PC-9 (cell line): Measurements from ENCODE around the gene KAT8. TPM values are rescaled to one million over a fixed set of nuclear protein-coding genes. Genes with fewer than 3 reads are reported as not detected.

Experiments used
- BruUV-seq: library from RNA; stranded (reverse); fragments of 400-500 nt; replicated peaks from 2 replicates; lab custom pipeline; 2021; lab: Mats Ljungman, UMichigan
- CTCF ChIA-PET: fragments of 300-600 bp; sonication (Branson Sonifier 250); formaldehyde crosslinking; loops from one replicate; lab custom pipeline; 2022; ENCODE audit warnings: antibody characterized with exemption; lab: Charles Lee
- POLR2A ChIA-PET: fragments of 300-600 bp; sonication (Branson Sonifier 250); formaldehyde crosslinking; loops from one replicate; lab custom pipeline; 2022; ENCODE audit warnings: antibody characterized with exemption; ENCODE audit not compliant: unreplicated experiment; lab: Charles Lee
- DNase-seq, 2 experiments: peaks; one replicate each; pipeline versions ENCODE4 v3.0.0 to v3.0.0-alpha.2; 2015 to 2022; ENCODE audit warnings: mixed read lengths in 1 of 2
- H2AFZ ChIP-seq: fragments of 200-600 bp; sonication (generic); 2 replicates; pipeline ENCODE4 v1.8.1; 2017; ENCODE audit warnings: antibody characterized with exemption
- H3F3A ChIP-seq: fragments of 200-600 bp; sonication (generic); 2 replicates; pipeline ENCODE4 v1.8.1; 2017; ENCODE audit warnings: antibody characterized with exemption, mild to moderate bottlenecking, low read depth; ENCODE audit not compliant: insufficient read depth
- H3K27ac ChIP-seq: fragments of 200-600 bp; sonication (generic); 2 replicates; pipeline ENCODE4 v1.6.1; 2016; ENCODE audit warnings: mixed run types
- H3K27me3 ChIP-seq: fragments of 200-600 bp; sonication (generic); 2 replicates; pipeline ENCODE4 v1.6.1; 2016; ENCODE audit warnings: low read depth, mixed run types; ENCODE audit not compliant: insufficient read depth
- H3K36me3 ChIP-seq: fragments of 200-600 bp; sonication (generic); 2 replicates; pipeline ENCODE4 v1.6.1; 2016; ENCODE audit warnings: low read depth, mixed run types
- H3K4me1 ChIP-seq: fragments of 200-600 bp; sonication (generic); replicated peaks from 2 replicates; pipeline ENCODE4 v1.6.1; 2016; ENCODE audit warnings: mixed run types; ENCODE audit not compliant: insufficient read depth
- H3K4me2 ChIP-seq: fragments of 200-600 bp; sonication (generic); 2 replicates; pipeline ENCODE4 v1.6.1; 2017; ENCODE audit warnings: mixed run types
- H3K4me3 ChIP-seq: fragments of 200-600 bp; sonication (generic); 2 replicates; pipeline ENCODE4 v1.6.1; 2016; ENCODE audit warnings: mixed run types
- H3K79me2 ChIP-seq: fragments of 200-600 bp; sonication (generic); 2 replicates; pipeline ENCODE4 v1.6.1; 2017; ENCODE audit warnings: low read depth, mixed run types
- H3K9me2 ChIP-seq: fragments of 200-600 bp; sonication (generic); 2 replicates; pipeline ENCODE4 v1.8.1; 2017; ENCODE audit warnings: mild to moderate bottlenecking; ENCODE audit not compliant: insufficient read depth
- H3K9me3 ChIP-seq: fragments of 200-600 bp; sonication (generic); 2 replicates; pipeline ENCODE4 v1.8.1; 2016; ENCODE audit warnings: low read depth; ENCODE audit not compliant: insufficient read depth
- H4K20me1 ChIP-seq: fragments of 200-600 bp; sonication (generic); 2 replicates; pipeline ENCODE4 v1.8.1; 2017; ENCODE audit not compliant: insufficient read depth
- CTCF ChIP-seq: fragments of 200-600 bp; sonication (generic); conservative IDR thresholded peaks from 2 replicates; pipeline ENCODE4 v1.6.1; 2017; ENCODE audit warnings: mixed run types, antibody characterized with exemption, mild to moderate bottlenecking, moderate library complexity
- EZH2 ChIP-seq: fragments of 200-600 bp; sonication (generic); IDR thresholded peaks from 2 replicates; pipeline ENCODE4 v1.8.0; 2017; ENCODE audit warnings: antibody characterized with exemption, low read depth
- intact Hi-C: fragments of 100-400 bp; cut with micrococcal nuclease; formaldehyde crosslinking; loops from one replicate; pipeline ENCODE4 v1.10.0; 2022; ENCODE audit not compliant: unreplicated experiment
- total RNA-seq: library from RNA; stranded (reverse); gene quantifications from 2 replicates; pipeline ENCODE4 v1.2.3, GENCODE V29; 2021

KAT8 gene
- total RNA-seq, 1 experiment from 2014 or later = 81.4 TPM

DNA sequence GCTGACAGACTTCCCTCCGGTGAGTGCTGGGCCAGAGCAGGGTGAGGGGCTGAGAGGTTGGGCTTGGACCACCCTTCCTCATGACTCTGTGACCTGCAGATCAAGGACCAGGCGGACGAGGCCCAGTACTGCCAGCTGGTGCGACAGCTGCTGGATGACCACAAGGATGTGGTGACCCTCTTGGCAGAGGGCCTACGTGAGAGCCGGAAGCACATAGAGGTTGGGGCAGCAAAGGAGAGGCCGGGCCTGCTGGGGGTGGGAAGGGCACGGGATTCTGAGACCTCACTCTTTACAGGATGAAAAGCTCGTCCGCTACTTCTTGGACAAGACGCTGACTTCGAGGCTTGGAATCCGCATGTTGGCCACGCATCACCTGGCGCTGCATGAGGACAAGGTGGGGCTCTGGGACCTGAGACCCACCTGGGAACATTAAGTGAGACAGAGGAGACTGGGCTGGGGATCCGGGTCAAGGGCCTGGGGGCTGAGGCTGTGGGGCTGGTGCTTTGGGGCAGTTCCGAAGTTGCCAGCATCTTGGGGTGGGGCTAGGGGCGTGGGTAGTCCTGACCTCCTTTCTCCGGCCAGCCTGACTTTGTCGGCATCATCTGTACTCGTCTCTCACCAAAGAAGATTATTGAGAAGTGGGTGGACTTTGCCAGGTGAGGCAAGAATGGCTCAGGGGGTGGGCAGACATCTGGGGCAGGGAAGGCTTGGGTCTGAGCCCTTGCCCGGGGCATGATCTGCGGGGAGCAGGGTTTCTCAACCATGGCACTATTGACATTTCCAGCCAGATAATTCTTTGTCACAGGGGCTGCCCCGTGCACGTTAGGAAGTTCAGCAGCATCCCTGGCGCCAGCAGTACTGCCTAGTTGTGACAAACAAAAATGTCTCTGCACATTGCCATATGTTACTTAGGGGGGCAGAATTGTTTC lies 7.1 kb upstream of the KAT8 start:
- Histone ChIP-seq H3K36me3 (no peaks in the 10 kb centered on the region; the same call in 1 of the 2 replicates), H3K4me2 (no peak overlapping the region), H3K9me3 (no peaks in the 10 kb centered on the region), H3K27ac (no peak overlapping the region), H2AFZ (no peak overlapping the region), H3K4me3 (no peak overlapping the region), H3K79me2 (peaks cover 16% of the 10 kb centered on the region), H3F3A (peaks cover 42% of the 10 kb centered on the region), H3K4me1 (peaks cover 15% of the 10 kb centered on the region), H4K20me1 (no peaks in the 10 kb centered on the region), H3K9me2 (no peaks in the 10 kb centered on the region), H3K27me3 (no peaks in the 10 kb centered on the region)
- no TSS peak for BruUV-seq
- TF ChIP-seq CTCF (no peak), EZH2 (no peak)
- DNase-seq = no peak
- intact Hi-C loops = no loop called here
- ChIA-PET POLR2A (no interaction called here), CTCF (no interaction called here)

DNA sequence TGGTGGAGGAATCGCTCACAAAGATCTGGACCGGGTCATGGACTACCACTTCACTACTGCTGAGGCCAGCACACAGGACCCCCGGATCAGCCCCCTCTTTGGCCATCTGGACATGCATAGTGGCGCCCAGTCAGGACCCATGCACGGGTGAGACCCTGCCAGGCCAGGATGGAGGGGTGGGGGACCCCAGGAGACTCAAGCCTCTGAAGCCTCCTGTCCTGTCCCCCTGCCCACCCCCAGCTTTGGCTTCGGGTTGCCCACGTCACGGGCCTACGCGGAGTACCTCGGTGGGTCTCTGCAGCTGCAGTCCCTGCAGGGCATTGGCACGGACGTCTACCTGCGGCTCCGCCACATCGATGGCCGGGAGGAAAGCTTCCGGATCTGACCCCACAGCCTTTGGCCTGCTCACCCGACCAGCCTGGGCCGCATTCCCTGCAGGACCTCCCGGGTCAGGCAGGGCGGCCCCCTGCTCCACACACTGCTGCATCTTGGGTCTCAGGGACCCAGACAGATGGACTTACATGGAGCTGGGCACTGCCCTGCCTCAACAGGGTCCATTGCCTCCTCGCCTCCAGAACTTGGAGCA lies 5.5 kb upstream of the KAT8 start:
- H3K4me3 ChIP-seq = no peak overlapping the region
- H3K79me2 ChIP-seq = peaks cover 32% of the 10 kb centered on the region
- H2AFZ ChIP-seq = no peak overlapping the region
- no peak for DNase-seq
- no peak overlapping the region for H3K27ac ChIP-seq
- no peaks in the 10 kb centered on the region for H3K9me3 ChIP-seq
- no peaks in the 10 kb centered on the region for H4K20me1 ChIP-seq
- CTCF ChIA-PET = no interaction called here
- BruUV-seq = no TSS peak
- POLR2A ChIA-PET = no interaction called here
- no peak overlapping the region for H3K4me2 ChIP-seq
- intact Hi-C loops = no loop called here
- peaks cover 10% of the 10 kb centered on the region for H3K4me1 ChIP-seq
- no peaks in the 10 kb centered on the region for H3K9me2 ChIP-seq
- H3K27me3 ChIP-seq = no peaks in the 10 kb centered on the region
- TF ChIP-seq CTCF (no peak), EZH2 (no peak)
- no peaks in the 10 kb centered on the region; the same call in 1 of the 2 replicates for H3K36me3 ChIP-seq
- peaks cover 36% of the 10 kb centered on the region for H3F3A ChIP-seq

DNA sequence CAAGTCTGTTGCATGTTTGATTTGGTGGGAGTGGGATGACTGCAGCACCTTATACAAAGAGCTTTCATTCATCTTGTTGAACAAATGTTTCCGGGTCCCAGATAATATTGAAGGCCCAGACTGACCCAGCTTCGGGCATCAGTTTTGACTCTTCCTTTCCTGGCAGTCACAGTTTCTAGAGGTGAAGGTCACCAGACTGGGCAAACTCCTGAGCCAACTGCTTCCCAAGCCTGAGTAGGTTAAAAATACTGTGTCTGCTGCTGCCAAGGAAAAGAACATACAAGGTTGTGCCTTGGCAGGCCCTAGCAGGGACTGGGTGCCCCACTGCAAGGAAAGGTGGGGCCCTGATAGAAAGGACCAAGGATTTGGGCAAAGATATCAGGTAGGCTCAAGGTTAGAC lies 4.8 kb upstream of the KAT8 start:
- Histone ChIP-seq H2AFZ (no peak overlapping the region), H3K79me2 (peaks cover 34% of the 10 kb centered on the region), H3K4me1 (peaks cover 9% of the 10 kb centered on the region), H3F3A (peaks cover 29% of the 10 kb centered on the region), H3K27me3 (no peaks in the 10 kb centered on the region), H3K27ac (no peak overlapping the region), H3K36me3 (no peaks in the 10 kb centered on the region; the same call in 1 of the 2 replicates), H3K9me2 (no peaks in the 10 kb centered on the region), H3K4me3 (no peak overlapping the region), H4K20me1 (no peaks in the 10 kb centered on the region), H3K4me2 (no peak overlapping the region), H3K9me3 (no peaks in the 10 kb centered on the region)
- CTCF ChIA-PET = no interaction called here
- TF ChIP-seq CTCF (no peak), EZH2 (no peak)
- POLR2A ChIA-PET = interaction anchor here (0.6 to 1.4 kb wide), 2 partner anchors 29 to 39 kb away, joined by 4 to 11 read pairs; partner anchors contain the start of genes ZNF646 and ZNF668
- intact Hi-C loops = no loop called here
- no TSS peak for BruUV-seq
- DNase-seq = no peak
